Activated naive CD8-positive, alpha-beta T cell treated with anti-CD3 and anti-CD28 coated beads, Interleukin-2, amount 50 U/mL, for 16 hours (primary cell): ENCODE data around the gene CCDC54.

Source experiments
- DNase-seq: peaks from one replicate; pipeline ENCODE4 v3.0.0-alpha.2; 2020; ENCODE audit warnings: low read depth, low spot score

CCDC54 gene

DNA sequence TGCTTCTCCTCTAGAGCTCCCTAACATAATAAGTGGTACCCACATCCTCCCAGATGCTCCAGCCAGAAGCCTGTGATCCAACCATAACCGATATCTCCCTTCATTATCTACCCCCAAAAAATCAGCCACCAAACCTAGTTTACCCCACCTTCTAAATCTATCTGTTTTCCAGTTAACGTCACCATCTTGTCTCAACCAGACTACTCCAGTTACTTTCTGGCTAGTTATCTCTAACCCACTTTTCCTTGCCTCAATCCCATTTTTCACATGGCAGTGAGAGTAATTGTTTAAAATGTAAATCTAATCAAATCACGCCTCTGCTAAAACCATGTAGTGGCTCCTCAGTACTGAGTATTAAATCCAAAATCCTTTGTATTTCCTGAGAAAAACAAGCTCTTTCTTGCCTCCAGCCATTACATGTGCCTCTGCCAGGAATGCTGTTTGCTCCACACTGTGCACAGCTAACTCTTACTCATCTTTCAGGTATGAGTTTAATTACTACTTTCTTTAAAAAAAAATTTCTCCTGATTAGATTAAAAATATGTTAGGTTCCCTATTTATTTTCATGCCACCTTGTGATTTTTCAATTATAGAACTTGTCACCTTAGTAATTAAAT, 15.4 kb downstream of the CCDC54 start:
- DNase-seq: no peak

DNA sequence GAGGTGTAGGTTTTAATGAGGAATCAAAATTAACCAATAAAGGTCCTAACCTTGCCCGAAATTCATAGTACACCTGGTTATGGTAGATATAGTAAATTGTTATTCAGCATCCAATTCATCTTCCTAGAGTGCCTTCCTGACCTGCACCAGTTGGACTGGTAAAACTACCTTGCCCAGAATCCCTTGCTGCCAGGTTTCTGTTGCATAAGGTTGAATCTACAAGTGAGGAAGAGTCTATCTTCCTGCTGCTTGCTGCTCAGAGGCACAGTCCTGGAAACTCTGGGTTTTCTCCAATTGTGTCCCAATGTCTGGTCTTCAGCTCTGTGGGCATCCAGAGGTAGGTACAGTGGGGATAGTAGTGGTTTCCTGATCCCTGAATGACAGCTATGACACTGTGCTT, 17.3 kb downstream of the CCDC54 start:
- no peak for DNase-seq

DNA sequence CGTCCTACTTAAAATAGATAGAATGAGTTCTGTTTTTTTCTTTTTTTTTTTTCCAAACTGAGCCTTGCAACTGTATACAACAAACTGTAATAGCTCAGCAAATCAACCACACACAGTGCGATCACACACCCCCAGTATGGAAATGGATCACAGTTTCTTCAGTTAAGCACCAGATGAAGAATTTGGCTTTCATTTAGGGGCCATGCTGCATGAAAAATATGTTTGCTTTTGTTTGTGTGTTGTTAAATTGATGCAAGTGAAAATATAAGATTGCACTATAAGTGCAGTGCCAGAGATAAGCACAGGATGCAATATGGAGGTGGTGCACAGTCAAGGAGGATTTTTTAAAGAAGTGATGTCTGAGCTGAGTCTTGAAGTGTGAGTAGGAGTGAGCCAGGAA, 17.8 kb downstream of the CCDC54 start:
- no peak for DNase-seq

DNA sequence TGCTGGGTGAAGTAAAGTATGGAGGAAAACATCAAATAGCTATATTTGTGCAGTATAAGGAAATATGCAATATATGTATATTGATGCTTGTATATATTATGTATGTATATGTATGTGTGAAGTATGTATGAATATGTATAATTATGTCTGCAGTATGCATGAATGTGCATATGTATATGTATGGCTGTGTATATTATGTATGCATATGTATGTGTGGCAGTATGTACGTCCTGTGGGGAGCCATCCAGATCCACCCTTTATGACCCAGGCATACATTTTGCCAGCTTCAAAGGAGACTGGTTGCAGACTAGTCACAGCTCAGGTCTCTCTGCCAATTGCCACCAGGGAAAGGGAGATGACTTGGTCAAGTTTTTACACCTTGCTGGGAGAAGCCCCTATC, 24.1 kb downstream of the CCDC54 start:
- no peak for DNase-seq

DNA sequence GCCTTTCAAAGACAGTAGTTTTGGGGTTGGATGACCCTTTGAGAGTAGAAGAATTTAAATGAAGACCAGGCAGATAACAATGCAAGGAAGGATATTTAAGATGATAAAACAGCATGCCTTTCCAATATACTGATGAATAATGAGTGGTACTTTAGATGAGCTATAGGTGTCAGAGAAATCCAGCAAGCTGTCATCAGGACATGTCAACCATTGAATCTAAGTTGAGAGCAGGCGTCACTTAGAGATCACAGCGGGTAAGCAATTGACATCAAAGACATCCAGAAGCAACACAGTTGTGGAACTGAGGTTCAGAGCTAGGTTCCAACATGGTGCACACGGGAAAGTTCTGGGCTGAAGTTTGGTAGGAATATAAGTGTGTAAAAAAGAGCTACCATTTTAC, 25.0 kb downstream of the CCDC54 start:
- DNase-seq: no peak

DNA sequence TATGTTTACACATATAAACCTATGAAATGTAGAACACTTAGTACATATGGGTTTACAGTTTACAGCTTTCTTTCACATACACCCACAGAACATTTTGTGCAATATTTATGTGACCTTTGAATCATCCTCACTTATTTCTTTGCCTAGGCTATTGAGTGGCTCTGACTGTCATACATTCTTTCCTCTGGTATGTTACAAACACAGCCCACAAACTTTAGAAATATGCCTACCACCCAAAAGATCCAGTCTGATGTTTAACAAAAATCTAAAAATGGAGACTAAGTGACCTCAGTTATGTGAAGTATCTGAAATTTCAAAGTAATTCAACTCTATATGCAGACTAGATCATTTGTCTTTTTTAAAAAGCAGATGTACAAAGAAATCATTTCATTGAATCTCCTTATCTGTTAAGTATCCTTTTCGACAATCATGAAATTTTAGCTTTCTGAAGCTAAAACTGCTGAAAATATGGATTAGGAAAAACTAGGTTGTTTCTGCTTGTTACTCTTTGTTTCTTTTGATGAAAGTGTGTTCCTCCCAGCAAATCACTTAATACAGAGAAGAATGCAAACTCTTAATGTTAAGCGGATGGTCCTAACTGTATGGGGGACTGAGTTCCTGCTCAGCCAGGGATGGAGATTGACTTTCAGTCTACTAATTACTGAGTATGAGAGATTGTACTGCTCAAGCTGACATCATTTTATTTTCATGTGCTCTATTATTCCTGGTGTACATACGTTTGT, 27.7 kb downstream of the CCDC54 start:
- no peak for DNase-seq

DNA sequence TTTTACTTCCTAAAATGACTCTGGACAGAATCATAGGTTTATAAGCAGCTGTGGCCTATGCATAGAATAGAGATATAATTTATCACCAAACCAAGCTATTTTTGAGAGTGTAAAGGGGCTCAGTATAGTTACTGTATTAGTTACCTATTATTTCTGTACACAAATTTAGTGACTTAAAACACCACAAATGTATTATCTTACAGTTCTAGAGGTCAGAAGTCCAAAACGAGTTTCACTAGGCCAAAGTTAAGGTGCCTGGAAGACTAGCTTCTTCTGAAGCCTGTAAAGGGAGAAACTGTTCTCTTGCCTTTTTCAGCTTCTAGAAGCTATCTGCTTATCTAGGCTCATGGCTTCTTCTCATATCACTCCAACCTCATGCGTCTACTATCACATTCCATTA, 30.1 kb downstream of the CCDC54 start:
- no peak for DNase-seq

DNA sequence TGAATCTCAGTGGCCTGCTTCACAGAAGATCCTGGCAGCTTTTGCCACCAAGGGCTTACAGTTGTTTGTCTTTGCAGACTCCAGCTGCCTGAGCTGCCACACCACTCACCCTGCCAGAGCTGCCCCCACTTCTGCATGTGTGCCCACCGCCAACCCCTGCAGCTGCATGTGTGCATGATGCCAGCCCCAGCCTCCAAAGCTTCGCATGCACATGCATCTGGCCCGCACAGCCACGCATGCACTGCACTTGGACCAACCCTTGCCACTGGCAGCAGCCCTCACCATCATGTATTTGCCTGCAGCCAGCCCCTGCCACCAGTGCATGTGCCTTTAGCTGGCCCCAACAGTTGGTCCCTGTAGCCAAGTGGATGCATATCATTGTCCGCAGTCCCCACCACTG, 31.3 kb downstream of the CCDC54 start:
- no peak for DNase-seq

DNA sequence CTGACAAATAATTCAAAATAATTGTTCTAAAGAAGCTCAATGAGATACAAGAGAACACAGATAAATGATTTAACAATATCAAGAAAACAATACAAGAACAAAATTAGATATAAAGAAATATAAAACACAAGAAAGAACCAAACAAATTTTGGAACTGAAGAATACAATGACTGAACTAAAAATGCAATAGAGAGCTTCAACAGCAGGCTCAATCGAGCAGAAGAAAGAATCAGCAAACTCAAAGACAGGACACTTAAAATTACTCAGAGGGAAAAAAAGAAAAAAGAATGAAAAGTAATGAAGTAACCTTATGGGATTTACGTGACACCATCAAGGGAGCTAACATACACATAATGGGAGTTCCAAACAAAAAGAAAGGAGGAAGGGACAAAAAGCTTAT, 32.1 kb downstream of the CCDC54 start:
- DNase-seq: no peak

DNA sequence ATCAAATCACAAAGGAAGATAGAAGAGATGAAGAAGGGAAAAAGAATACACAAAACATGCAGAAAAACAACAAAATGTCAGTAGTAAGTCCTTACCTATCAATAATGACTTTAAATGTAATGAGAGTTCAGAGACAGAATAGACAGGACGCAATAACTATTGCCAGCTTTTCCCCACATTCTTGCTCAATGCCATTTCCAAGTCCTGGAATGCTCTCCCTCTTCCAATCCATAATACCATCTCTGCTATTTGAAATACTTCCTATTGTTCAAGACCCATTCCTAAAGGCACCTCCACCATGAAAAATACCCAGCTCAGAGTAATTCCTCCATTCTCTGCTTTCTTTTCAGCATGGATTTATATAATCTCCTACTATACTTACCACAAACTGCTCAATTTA, 33.4 kb downstream of the CCDC54 start:
- no peak for DNase-seq

DNA sequence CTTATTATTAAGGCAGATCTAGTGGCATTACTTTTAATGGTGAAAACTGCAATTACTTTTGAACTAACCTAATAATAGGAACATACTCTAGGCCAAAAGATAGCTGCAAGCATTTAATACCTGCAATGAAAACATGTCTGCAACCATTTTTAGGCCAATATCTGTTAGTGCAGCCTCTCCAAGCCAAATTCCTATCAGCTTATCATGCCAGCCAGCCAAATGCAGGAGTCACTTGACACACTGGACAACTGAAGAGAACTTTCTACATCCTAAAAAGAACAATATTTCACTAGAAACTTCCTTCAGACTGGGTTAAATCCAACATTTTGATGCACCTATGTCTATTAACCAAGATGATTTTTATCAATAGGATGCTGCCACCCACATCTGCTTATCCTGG, 33.8 kb downstream of the CCDC54 start:
- no peak for DNase-seq

DNA sequence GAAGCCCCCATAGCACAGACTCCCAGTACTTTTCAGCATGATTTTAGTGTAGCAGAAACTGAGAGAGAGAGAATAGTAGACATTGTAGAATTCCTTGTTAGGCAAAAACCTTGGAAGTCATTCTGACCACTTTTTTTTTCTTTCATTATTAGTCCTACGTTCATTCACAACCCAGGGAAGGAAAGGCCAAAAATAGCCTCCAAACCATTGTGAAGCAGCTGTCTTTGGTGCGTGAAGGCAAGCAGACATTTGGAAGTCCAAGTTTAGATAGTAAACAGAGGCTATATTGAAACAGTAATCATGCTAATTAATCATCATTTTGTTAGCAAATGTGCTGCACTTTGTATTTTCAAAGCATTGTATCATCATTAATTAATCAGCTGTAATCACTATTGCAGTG, 34.5 kb downstream of the CCDC54 start:
- no peak for DNase-seq

DNA sequence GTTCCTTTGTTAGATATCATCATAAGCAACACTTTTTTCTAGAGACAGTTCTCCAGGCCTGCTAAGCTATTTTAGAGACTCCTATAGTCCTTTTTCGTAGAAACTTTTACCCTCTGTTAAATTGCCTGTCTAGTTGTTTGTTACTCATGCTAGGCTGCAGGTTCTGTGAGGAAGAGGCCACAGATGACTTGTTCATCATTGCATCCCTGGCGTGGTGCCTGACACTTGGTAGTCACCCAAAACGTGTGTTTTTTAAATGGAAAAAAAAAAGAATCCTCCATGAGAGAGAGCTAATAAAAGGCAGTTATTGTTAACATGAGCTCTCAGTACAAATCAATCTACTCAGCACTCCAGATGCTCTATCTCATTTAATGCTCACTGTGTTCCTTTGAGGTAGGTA, 35.1 kb downstream of the CCDC54 start:
- no peak for DNase-seq

DNA sequence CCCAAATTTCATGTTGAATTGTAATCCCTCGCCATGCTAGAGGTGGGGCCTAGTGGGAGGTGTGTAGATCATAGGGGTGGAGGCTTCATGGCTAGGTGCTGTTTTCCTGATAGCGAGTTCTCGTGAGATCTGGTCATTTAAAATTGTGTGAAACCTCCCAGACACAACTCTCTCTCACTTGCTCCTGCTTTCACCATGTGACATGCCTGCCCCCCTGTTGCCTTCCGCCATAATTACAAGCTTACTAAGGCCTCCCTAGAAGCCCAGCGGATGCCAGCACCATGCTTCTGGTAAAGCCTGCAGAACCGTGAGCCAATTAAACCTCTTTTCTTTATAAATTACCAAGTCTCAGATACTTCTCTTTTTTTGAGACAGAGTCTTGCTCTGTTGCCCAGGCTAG, 36.0 kb downstream of the CCDC54 start:
- no peak for DNase-seq

DNA sequence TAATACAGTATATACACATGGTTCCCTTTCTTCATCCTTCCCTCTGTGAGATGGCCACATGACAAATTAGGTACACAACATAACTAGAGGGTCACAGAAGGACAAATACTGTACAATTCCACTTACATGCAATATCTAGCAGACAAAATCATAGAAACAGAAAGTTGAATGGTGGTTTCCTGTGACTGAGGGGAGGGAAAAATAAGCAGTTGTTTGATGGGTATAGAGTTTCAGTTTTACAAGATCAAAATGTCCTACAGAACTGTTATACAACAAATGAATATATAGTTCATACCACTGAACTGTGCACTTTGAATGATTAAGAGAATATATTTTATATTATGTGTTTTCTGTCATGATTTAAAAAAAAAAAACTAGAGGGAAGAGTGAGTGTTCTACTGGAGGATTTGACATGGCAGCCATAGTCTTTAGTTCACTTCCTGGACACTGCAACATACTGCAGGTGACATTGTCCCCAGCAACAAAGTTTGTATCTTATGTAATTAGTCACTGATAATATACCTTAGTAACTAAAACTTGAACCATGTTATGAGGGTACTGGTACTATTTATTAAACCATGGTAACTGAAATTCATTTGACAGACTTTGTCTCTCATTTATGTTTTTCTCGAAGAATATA, 37.2 kb downstream of the CCDC54 start:
- DNase-seq: no peak

DNA sequence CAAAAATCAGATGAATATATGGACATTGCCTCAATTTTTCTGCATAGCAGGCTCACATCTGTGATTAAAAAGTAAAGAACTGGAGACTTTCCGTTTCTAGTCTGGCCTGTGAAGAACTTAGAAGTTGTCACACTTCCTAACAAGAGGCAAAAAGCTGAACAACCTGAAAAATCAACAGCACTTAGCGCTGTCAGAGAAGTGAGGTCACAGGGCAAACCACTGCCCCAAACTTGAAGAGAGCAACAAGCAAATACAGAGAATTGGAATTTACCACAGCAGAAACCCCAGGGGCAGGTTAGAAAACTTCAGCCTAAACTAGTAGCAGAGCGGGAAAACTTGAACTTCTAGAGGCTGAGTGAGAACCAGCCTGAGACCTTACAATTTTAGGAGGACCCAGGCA, 38.9 kb downstream of the CCDC54 start:
- no peak for DNase-seq

DNA sequence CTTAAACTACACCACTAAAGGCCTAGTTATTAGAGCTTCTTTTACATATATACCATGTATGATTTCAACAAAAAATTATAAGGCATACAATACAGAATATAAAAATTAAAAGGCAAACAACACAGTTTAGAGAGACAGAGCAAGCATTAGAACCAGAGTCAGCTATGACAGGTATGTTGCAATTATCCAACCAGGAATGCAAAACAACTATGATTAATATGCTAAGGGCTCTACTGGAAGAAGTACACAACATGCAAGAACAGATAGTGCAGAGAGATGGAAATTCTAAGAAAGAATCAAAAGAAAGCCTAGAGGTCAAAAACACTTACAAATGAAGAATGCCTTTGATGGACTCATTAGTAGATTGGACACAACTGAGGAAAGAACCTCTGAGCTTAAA, 39.6 kb downstream of the CCDC54 start:
- DNase-seq: no peak

DNA sequence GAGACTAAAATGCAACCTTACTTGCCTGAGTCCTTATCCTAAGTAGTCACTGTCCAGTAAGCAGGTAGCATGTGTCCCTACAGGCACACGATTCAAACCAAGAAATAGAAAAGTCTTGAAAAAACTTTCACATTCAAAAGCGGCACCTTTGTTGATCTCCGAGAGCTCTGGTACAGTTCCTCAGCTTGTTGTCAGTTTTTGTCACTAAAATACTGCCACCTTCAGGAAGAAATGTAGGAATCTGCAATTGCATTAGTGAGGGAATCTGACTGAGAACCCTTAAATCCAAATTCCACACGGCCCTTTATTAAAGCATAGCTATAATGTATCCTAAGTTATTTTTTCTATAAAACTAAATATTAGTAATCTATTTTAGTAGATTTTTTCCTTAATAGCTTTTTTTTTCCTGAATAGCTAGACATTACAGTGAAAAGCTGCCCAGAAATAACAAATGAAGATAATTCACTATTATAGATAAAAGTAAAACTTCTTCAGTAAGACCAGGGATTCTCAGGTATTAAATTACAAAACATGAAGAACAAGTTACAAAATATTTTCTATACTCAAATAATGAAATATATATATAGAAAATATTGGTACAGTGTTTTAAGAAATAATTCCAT, 44.0 kb downstream of the CCDC54 start:
- DNase-seq: no peak

DNA sequence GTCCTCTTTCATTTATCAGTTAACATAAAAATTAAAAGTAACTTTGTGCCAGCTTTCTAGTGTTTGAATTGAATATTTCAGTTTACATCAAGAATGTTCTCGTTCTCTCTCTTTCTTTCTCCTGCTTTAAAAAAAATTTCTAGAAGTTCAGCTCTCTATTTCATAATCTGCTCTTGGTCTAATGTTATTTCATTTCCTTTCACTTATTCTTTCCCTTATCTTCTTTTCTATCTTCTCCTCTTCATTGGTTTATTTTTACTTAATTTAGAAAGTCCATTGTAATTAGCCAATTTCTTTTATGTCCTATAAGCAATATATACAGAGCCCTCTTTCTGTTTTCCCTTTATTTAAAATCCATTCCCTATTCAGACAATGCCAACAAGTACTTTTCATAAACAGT, 44.6 kb downstream of the CCDC54 start:
- no peak for DNase-seq

DNA sequence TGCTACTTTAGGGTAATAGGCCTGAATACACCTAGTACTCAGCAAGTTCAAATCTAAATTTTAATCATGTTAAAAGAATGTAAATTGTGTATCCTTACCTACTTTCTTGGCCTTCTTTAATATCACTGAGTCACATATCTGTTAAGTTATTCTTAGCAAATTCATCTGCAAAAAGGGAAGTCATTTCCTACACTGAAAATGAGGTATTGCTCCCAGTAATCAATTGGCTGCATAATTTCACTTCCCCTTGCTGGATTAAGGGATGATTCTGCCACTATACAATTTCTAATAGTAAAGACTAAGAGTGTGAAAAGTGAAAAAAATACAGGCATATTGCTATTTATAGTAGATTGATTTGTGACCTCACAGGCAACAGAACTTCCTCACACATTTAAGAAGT, 47.8 kb downstream of the CCDC54 start:
- DNase-seq: no peak

DNA sequence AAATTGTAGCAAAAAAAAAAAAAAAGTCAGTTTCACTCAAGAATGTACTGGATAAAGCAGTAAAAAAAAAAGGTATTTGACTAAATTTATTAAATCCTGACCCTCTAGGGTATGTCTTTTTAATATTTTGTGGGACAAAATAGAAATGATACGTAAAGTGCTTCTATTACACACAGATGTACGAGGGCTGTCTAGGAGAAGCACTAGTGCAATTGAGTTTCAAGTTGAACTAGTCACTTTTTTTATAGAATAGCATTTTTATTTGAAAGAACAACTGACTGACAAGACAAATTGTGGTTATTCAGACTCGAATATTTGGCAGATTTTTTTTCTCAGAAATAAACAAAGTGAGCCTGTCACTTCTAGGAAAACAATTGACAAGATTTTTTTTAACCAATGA, 49.0 kb downstream of the CCDC54 start:
- no peak for DNase-seq
